Stimulated activated CD4-positive, alpha-beta T cell treated with anti-CD3 and anti-CD28 coated beads, Interleukin-15, amount 100 ng/mL, for 24 hours (primary cell): ENCODE results near the gene TJP3.
"Not testable (repeated sequence)": the region's sequence is repeated elsewhere in the genome, so short reads cannot be mapped to it uniquely, and the experiment has no call there.

Experiments used
- DNase-seq: peaks from one replicate; pipeline ENCODE4 v3.0.0-alpha.2; 2020

TJP3 gene

GRCh38 chr19:3708207-3708931, at the start of gene TJP3:
Gene TJP3 (plus strand): TSS chr19:3708384. CDS start chr19:3728433, 20,049 bp downstream.
- DNase-seq = no peak

GRCh38 chr19:3658870-3659745, 49.1 kb upstream of the TJP3 start:
- DNase-seq = no peak

GRCh38 chr19:3659746-3660112, 48.5 kb upstream of the TJP3 start:
- DNase-seq = no peak

- DNase-seq = no peak
These were observed 47.5 kb upstream of the TJP3 start for GRCh38 chr19:3660493-3661219.

- no peak for DNase-seq
These were observed 46.6 kb upstream of the TJP3 start for GRCh38 chr19:3661284-3662238.

- no peak for DNase-seq
These were observed 44.3 kb upstream of the TJP3 start for GRCh38 chr19:3663838-3664237.

GRCh38 chr19:3664879-3665642, 43.1 kb upstream of the TJP3 start:
- DNase-seq = no peak

GRCh38 chr19:3665681-3666544, 42.3 kb upstream of the TJP3 start:
- DNase-seq = peak; percentile 80

- DNase-seq = not testable (repeated sequence)
These were observed 41.7 kb upstream of the TJP3 start for GRCh38 chr19:3666545-3666856.

GRCh38 chr19:3667037-3667638, 41.0 kb upstream of the TJP3 start:
- DNase-seq = no peak

- DNase-seq = no peak
These were observed 40.4 kb upstream of the TJP3 start for GRCh38 chr19:3667766-3668165.

GRCh38 chr19:3668331-3669081, 39.7 kb upstream of the TJP3 start:
- DNase-seq = no peak

- DNase-seq = no peak
These were observed 38.9 kb upstream of the TJP3 start for GRCh38 chr19:3669082-3669946.

GRCh38 chr19:3669947-3670795, 38.0 kb upstream of the TJP3 start:
- DNase-seq = no peak

GRCh38 chr19:3670796-3671679, 37.1 kb upstream of the TJP3 start:
- DNase-seq = peak; percentile 67
